SK-N-SH treated with all-trans-retinoic acid at 6 μM for 48 hours (cell line): ENCODE data around the gene TMEM250.

Source experiments
- ARNTL ChIP-seq: fragments of 450-650 bp; formaldehyde crosslinking; IDR thresholded peaks from 2 replicates; pipeline ENCODE4 v1.5.0; 2020; ENCODE audit warnings: low read depth, mild to moderate bottlenecking, moderate library complexity, borderline replicate concordance
- GLIS3 ChIP-seq: fragments of 250-450 bp; sonication (Bioruptor Pico); IDR thresholded peaks from 2 replicates; pipeline ENCODE4 v1.5.0; 2020; ENCODE audit warnings: mild to moderate bottlenecking, moderate library complexity
- OSR1 ChIP-seq: fragments of 250-450 bp; sonication (Bioruptor Pico); IDR thresholded peaks from 2 replicates; pipeline ENCODE4 v1.8.0; 2022; ENCODE audit warnings: moderate library complexity, mild to moderate bottlenecking, inconsistent platforms
- POU6F1 ChIP-seq: fragments of 250-450 bp; sonication (Bioruptor Pico); IDR thresholded peaks from 2 replicates; pipeline ENCODE4 v1.8.0; 2021; ENCODE audit warnings: low read depth, mild to moderate bottlenecking, moderate library complexity, borderline replicate concordance
- RARB ChIP-seq: fragments of 250-450 bp; sonication (Bioruptor Pico); IDR thresholded peaks from 2 replicates; pipeline ENCODE4 v1.8.0; 2021; ENCODE audit warnings: mild to moderate bottlenecking, moderate library complexity
- SNAI2 ChIP-seq: fragments of 250-450 bp; sonication (Bioruptor Pico); IDR thresholded peaks from 2 replicates; pipeline ENCODE4 v1.5.0; 2020; ENCODE audit warnings: mild to moderate bottlenecking, moderate library complexity
- TCF4 ChIP-seq: fragments of 250-450 bp; sonication (Bioruptor Pico); IDR thresholded peaks from 2 replicates; pipeline ENCODE4 v1.8.0; 2021; ENCODE audit warnings: mild to moderate bottlenecking, moderate library complexity, borderline replicate concordance
- TOX ChIP-seq: fragments of 250-450 bp; sonication (Bioruptor Pico); IDR thresholded peaks from 2 replicates; pipeline ENCODE4 v1.8.0; 2021; ENCODE audit warnings: mild to moderate bottlenecking, moderate library complexity, borderline replicate concordance
- ZC3H10 ChIP-seq: fragments of 250-450 bp; sonication (Bioruptor Pico); IDR thresholded peaks from 2 replicates; pipeline ENCODE4 v1.5.1; 2021; ENCODE audit warnings: mild to moderate bottlenecking, moderate library complexity
- ZFP30 ChIP-seq: fragments of 450-650 bp; formaldehyde crosslinking; IDR thresholded peaks from 2 replicates; pipeline ENCODE4 v1.5.0; 2022; ENCODE audit warnings: mild to moderate bottlenecking, moderate library complexity
- ZNF70 ChIP-seq: fragments of 450-650 bp; formaldehyde crosslinking; IDR thresholded peaks from 2 replicates; pipeline ENCODE4 v1.5.0; 2020; ENCODE audit warnings: mild to moderate bottlenecking, moderate library complexity
- ZNF8 ChIP-seq: fragments of 450-650 bp; formaldehyde crosslinking; IDR thresholded peaks from 2 replicates; pipeline ENCODE4 v1.5.0; 2020; ENCODE audit warnings: mild to moderate bottlenecking, moderate library complexity
- TF ChIP-seq, protein P1 (sequence below): fragments of 250-450 bp; sonication (Bioruptor Pico); IDR thresholded peaks from 2 replicates; pipeline ENCODE4 v1.8.0; 2020; ENCODE audit warnings: mild to moderate bottlenecking, moderate library complexity, borderline replicate concordance
- TF ChIP-seq, protein P2 (sequence below): fragments of 250-450 bp; sonication (Bioruptor Pico); IDR thresholded peaks from 2 replicates; pipeline ENCODE4 v1.5.1; 2020; ENCODE audit warnings: low read depth, mild to moderate bottlenecking, moderate library complexity

DNA sequence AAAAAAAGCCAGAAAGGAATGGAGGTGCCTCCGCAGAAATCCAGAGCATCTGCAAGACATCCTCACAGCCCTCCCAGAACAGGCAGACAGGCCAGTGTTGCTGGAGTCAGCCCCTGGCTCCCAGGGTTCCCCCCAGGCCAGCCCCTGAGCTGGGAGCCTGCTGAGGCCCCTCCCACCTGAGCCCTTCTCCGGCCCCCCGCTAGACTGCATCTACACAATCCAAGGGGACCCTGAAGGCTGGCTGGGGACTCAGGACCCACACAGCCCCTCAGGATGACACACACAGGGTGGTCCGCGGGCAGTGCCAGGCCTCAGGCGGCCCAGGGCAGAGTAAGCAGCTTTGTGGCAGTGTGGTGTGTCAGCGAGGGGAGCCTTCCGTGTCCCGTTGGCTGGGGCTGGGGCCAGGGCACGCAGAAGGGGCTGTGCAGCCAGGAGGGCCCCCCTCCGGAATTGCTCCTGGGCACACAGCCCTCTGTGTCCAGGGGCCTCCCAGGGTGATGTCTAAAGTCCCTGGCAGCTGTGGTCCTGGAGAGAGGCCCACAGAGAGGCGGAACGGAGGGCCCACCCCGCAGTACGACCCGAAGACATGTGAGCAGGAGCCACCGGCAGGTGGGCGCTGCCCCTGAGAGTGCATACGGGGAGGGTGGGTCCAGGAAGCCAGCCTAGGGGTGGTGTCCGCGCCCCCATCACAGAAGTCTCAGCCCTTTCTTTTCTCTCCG, 2.9 kb downstream of the TMEM250 start:
- no peak for TF ChIP-seq TCF4 (CRISPR knock-in tag)
- no peak for TF ChIP-seq ZNF70
- no peak for TF ChIP-seq ARNTL (CRISPR knock-in tag)
- no peak for TF ChIP-seq RARB (CRISPR knock-in tag)
- TF ChIP-seq, protein P1, sequence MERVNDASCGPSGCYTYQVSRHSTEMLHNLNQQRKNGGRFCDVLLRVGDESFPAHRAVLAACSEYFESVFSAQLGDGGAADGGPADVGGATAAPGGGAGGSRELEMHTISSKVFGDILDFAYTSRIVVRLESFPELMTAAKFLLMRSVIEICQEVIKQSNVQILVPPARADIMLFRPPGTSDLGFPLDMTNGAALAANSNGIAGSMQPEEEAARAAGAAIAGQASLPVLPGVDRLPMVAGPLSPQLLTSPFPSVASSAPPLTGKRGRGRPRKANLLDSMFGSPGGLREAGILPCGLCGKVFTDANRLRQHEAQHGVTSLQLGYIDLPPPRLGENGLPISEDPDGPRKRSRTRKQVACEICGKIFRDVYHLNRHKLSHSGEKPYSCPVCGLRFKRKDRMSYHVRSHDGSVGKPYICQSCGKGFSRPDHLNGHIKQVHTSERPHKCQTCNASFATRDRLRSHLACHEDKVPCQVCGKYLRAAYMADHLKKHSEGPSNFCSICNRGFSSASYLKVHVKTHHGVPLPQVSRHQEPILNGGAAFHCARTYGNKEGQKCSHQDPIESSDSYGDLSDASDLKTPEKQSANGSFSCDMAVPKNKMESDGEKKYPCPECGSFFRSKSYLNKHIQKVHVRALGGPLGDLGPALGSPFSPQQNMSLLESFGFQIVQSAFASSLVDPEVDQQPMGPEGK (CRISPR knock-in tag), result no peak
- TF ChIP-seq OSR1, result no peak
- no peak for TF ChIP-seq POU6F1 (CRISPR knock-in tag)
- TF ChIP-seq, protein P2, sequence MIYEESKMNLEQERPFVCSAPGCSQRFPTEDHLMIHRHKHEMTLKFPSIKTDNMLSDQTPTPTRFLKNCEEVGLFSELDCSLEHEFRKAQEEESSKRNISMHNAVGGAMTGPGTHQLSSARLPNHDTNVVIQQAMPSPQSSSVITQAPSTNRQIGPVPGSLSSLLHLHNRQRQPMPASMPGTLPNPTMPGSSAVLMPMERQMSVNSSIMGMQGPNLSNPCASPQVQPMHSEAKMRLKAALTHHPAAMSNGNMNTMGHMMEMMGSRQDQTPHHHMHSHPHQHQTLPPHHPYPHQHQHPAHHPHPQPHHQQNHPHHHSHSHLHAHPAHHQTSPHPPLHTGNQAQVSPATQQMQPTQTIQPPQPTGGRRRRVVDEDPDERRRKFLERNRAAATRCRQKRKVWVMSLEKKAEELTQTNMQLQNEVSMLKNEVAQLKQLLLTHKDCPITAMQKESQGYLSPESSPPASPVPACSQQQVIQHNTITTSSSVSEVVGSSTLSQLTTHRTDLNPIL (CRISPR knock-in tag), result no peak
- no peak for TF ChIP-seq SNAI2
- no peak for TF ChIP-seq ZNF8 (CRISPR knock-in tag)
- no peak for TF ChIP-seq ZC3H10 (CRISPR knock-in tag)
- no peak for TF ChIP-seq GLIS3 (CRISPR knock-in tag)
- TF ChIP-seq ZFP30, result no peak
- TF ChIP-seq TOX (CRISPR knock-in tag), result no peak
